NCI-H1694 (cell line): Measurements from ENCODE around the gene SRRM5.
"Not testable (repeated sequence)": the region's sequence is repeated elsewhere in the genome, so short reads cannot be mapped to it uniquely, and the experiment has no call there.

Experiments used
- DNase-seq: peaks from one replicate; lab custom pipeline; 2025; lab: John Stamatoyannopoulos, UW

SRRM5 gene

GRCh38 chr19:43591904-43592772 is 19.8 kb upstream of the SRRM5 start:
- DNase-seq, result no peak

- DNase-seq, result no peak
These were observed 19.0 kb upstream of the SRRM5 start for GRCh38 chr19:43592800-43593350.

- DNase-seq, result no peak
These were observed 17.7 kb upstream of the SRRM5 start for GRCh38 chr19:43594081-43594697.

DNA sequence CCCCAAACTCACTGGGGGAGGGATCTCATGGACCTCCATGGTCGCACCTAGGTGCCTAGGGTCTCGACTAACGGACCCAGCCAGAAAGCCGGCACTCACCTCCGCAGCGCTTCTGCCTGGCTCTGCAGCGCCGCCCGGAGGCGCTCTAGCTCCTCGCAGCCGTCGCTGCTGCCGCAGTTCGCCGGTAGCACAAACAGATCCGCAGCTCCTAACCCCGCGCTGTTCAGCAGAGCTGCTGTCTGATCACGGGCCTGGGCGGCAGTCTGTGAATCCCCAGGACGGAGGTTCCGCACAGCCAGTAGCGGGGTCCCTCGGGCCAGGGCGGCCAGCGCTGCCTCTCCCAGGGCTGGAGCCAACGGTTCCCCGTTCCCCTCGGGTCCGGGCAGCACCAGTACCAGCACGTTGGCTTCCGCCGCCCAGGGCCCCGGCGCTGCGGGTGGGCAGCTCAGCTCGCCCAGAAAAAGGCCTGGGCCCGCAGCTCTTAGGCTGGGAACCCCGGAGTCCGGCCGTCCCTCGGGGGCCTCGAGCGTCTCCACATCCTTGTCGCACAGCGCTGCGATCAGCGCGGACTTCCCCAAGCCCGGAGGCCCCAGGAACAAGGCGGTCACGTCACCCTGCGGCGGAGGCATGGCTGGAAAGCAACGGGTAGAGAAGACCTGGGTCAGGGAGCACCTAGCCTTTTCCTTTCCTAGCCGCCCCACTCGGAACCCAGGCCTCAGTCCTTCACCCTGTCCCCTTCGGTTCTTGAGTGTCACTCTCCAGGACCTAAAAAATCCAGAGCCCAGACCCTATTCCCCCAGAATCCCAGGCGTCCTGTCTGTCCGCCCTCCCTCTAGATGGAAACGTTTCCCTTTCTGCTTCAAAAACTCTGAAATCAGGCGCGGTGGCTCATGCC is 16.9 kb upstream of the SRRM5 start:
- peak; percentile 57 for DNase-seq

DNA sequence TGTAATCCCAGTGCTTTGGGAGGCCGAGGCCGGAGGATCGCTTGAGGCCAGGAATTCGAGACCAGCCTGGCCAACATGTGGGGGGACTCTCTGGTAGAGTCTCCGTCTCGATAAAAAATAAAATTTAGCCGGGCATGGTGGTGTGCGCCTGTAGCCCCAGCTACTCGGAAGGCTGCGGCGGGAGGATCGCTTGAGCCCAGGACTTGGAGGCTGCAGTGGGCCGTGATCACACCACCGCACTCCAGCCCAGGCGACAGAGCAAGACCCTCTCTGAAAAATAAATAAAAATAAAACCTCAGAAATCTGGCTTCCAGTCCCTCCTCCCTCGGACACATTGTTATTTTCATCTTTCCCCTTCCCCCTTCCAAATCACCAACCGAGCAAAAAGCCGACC is 16.3 kb upstream of the SRRM5 start:
- no peak for DNase-seq

DNA sequence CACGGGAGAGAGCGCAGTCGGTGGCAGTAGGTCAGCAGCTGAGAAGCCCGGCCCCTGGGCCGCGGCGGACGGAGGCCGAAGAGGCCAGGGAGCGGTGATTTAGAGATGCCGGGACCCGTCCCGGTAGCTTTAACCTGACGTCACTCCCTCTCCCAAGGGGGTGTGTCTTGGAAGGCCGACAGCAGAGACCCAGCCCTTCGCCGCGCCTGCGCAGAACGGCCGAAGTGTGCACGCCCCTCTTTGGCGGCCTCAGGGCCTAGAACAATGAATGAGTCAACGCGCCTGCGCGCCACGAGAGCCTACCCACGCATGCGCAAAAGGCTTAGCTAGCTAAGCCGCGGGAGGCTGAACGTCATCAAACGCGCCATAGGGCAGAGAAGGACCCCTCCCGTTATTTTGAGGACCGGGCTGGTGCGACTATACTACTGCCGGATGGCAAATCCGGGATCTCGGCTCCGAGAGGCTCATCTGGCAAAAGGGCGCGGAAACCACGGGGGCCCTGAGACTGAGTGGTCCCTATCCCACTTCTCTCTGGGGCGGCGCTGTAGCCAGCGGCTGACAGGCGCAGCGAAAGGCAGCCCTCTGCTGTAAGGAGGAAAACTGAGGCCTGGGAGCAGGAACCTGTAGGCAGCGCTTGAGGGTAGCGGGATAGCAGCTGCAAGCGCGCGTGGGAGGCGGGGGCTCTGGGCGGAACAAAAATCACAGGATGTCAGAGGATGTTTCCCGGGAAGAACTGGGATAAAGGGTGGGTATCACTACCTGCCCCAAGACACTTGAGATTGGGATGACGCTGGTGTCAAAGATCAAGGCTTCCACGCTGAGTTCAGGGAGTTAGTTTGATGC is 15.7 kb upstream of the SRRM5 start, which contains the start of the genes IRGQ and ZNF576:
Gene IRGQ (minus strand): TSS at position 136 of the 843 bp plus-strand sequence. CDS start 796 bp downstream, outside the sequence.
Gene ZNF576 (plus strand): TSS at position 597 of the 843 bp plus-strand sequence. CDS start 514 bp downstream, outside the sequence.
- DNase-seq, result peak; percentile 99

DNA sequence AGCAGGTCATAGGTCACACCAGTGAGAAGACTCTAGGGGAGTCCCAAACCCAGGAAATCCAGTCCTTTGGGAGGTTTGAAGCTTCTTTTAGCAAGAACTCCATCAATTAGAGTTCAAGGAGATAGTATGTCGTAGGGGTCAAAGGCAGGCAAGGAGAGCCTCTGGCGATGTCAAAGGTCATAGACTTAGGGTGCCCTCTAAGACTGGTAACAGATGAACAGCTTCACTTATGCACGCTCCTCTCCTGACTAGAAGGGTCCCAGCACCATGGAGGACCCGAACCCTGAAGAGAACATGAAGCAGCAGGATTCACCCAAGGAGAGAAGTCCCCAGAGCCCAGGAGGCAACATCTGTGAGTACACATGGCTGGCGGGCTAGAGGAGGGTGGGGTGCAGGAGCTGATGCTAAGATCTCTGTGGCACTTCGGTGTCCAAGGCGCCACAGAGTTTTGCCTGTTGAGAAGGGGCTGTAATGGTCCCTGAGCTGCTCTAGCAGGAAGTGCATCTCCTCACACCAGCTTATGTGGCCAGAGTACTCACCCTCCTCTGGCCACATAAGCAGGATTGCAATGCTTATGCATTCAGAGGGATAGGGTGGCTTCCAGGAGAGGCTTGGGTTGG is 14.9 kb upstream of the SRRM5 start:
- DNase-seq, result no peak

DNA sequence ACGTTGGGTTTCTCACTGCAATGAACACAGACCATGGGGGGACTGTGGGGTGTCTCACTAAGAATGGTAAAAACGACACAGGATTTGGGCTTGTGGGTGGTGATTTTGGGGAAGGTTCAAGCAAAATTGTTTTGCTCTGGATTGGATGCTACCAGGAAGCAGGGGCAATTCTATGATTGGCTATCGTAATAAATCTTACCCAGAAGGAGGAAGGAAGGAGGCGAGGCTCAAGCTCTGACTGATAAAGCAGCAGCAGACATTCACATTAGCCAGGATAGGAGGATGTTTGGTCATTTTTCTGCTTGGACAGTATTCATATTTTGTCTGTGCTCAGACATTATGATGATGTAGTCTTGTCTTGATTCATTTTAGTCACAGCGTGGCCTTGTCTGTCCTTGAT is 14.0 kb upstream of the SRRM5 start:
- no peak for DNase-seq

- no peak for DNase-seq
These were observed 13.2 kb upstream of the SRRM5 start for GRCh38 chr19:43598445-43599240.

GRCh38 chr19:43599635-43600295 is 12.1 kb upstream of the SRRM5 start:
- DNase-seq, result no peak

GRCh38 chr19:43600326-43600725 is 11.6 kb upstream of the SRRM5 start:
- DNase-seq, result not testable (repeated sequence)

GRCh38 chr19:43605875-43606568 is 5.9 kb upstream of the SRRM5 start:
- DNase-seq, result no peak

DNA sequence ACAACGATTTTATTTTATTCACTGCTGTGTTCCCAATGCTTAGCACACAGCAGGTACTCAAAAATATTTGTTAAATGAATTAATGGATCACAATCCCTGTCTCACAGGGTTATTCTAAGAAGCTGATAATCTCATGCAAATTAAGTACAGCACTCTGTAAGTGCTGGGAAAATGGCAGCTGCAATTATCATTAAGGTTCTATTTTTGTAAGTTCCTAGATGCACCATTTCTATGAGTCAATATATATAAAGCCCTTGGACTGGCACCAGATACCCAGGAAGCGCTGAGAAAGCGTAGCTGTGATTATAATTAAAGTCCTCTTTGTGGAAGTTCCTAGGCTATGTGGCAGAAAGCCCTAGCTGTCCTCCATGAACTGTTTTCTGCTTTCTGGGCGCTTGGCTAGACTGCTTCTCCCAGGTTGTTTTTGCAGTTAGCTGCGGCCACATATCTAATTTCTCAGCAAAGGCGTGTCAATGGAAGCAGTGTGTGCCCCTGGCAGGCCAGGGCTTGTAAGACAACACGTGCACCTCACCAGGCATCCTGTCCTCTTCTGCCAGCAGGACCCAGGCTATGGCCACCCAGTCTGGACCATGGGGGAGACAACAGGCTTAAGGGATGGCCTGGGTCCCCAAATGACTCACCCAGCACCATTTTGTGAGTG is 5.2 kb upstream of the SRRM5 start:
- no peak for DNase-seq

DNA sequence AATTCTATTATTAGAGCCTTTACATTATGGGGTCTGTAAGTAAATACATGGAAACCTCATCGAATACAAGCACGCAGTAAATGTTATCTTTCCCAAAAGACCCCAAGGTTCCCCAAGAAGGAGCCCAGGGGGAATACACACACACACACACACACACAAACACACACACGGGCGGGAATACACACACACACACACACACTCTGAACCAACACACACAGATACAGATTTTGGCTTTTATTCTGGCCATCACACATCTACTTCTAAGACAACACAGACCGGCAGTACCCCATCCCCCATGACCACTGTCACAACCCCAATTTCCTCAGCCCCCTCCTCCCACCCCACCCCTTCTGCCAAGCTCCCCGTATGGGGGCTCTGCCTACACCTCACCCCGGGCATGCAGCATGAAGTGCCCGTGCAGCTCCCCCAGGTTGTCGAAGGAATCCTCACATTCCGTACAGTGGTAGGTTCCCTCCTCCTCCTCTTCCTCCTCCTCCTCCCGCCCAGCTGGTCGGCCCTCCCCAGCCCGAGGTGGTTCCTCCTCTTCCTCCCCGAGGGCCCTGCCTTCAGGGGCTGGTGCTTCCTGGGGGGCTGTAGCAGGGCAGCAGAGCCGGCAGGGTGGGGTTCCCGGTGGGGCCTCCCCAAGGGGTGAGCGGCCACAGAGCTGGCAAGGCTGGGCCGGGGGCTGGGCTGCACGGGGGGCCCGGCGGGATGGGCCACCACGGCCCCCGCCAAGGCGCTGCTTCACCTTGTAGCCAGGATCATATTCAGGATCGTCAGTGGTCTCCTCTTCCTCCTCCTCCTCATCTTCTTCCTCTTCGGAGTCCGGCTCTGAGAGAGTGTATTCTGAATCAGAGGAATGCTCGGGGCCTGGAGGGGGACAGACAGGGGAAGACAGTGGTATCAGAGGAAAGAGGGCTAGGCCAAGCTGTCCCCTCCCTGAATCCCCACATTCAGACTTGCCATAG is 4.4 kb upstream of the SRRM5 start:
- no peak for DNase-seq

DNA sequence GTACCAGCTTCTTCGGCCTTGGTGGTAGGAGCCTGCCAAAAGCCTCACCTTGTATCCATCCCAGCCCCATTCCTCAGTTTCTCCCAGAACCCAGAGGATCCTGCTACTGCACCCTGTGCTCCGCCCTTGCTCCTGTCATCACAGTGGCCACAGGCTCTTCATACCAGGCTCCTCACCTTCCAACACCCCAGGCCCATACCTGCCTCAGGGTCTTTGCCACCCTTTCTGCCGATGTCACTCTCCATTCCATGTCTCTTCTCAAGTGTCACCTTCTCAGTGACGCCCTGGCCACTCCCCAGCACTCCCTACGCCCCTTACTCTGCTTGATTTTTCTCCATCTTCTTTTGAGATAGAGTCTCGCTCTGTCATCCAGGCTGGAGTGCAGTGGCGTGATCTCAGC is 2.0 kb upstream of the SRRM5 start:
- no peak for DNase-seq

DNA sequence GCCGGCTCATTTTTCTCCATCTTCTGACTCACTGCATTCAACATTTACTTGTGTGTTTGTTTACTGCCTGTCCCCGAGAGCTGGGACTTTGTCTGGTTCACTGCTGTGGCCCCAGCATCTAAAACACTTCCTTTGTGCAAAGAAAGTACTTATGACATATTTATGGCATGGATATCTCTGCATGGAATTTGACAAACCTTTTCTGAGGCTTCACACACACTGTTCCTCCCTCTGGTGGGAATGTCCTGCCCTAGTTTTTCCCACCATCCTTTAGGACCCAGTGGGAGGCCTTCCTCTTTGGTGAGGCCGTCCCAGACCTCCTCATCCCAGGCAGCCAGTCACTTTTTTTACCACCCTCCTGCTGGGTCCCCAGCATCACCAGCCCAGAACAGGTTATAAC is 1.4 kb upstream of the SRRM5 start:
- no peak for DNase-seq

- no peak for DNase-seq
These were observed 486 bp downstream of the SRRM5 start for GRCh38 chr19:43612374-43612773.
